Right cardiac atrium (tissue), 5 donors: Measurements from ENCODE around the gene TBX2. TPM values are rescaled to one million over a fixed set of nuclear protein-coding genes. Genes with fewer than 3 reads are reported as not detected.

Experiments
- ATAC-seq, 2 donors: fragments of 200-7000 bp; cut with Tn5 transposase; one replicate each; pipeline versions ENCODE4 v1.8.0 to v1.9.1; 2020; ENCODE audit warnings: moderate library complexity in 2 of 2, mild to moderate bottlenecking in 1 of 2
- DNase-seq, 3 donors: peaks; one replicate each; pipeline ENCODE4 v3.0.0-alpha.2; 2020
- H3K27ac ChIP-seq: one replicate; pipeline ENCODE4 v1.5.1; 2013; ENCODE audit warnings: mild to moderate bottlenecking, low read length, control low read depth, moderate library complexity
- H3K27me3 ChIP-seq: one replicate; pipeline ENCODE4 v1.6.1; 2013; ENCODE audit not compliant: control insufficient read depth, insufficient read depth
- H3K4me1 ChIP-seq: one replicate; pipeline ENCODE4 v1.6.1; 2013; ENCODE audit warnings: low read length; ENCODE audit not compliant: control insufficient read depth, insufficient read depth
- H3K4me3 ChIP-seq: one replicate; pipeline ENCODE4 v1.5.1; 2013; ENCODE audit warnings: low read length, control low read depth
- H3K9me3 ChIP-seq: one replicate; pipeline ENCODE4 v1.6.1; 2013; ENCODE audit warnings: low read length; ENCODE audit not compliant: control insufficient read depth
- WGBS: extraction: QIAGEN DNeasy Blood & Tissue Kit; methylation state at CpG from one replicate; pipeline ENCODE4 v1.1.7; 2013; 5-methylcytosine and 5-hydroxymethylcytosine counted together
- intact Hi-C, 4 donors: fragments of 100-400 bp; cut with DNase I; formaldehyde crosslinking; loops; one replicate each; pipeline versions ENCODE4 v1.11.0 to v1.14.0; 2022 to 2023
- polyA plus RNA-seq: library from polyadenylated mRNA; stranded (reverse); fragments of 200-250 nt; gene quantifications from one replicate; pipeline ENCODE4 v1.2.3, GENCODE V29; 2013
- total RNA-seq, 4 donors: library from RNA; stranded (reverse); fragmentation: NEBNext Ultra II Directional; extraction: Animal tissue kit (Norgen Biotek cat#: 25700); gene quantifications; one replicate each; pipeline ENCODE4 v1.2.1, GENCODE V29; 2021
- donor health status: healthy with polysubstance abuse.
- donor health status: DM: no; HTN: yes; CAD: no.
- donor health status: DM: no; HTN: no; CAD: no.
- donor health status: DM: no; HTN: yes; CAD: no; lungs with severe emphysema.
- donor health status: DM: yes; HTN: yes; CAD: no.

Gene TBX2
- total and polyA plus RNA-seq, 5 donors = 5.9 to 12.4 (median 9.5) TPM

DNA sequence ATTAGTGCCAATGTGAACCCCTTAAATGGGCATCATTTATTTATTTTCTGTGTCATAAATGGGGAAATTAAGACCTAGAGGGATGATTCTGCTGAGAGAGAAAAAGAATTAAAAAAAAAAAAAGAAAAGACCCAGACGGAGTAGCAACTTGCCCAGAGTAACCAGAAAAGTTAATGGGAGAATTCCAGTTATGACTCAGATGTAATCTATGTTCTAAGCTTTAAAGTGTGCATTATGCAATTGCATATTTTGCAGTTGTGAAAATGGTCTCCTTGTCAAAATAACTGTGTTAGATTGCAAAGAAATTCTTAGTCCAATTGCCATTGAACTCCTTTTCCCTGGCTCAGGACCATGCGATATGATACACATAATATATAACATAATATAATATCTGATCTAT lies 38.6 kb upstream of the TBX2 start:
- Histone ChIP-seq H3K27me3 (no peaks in the 10 kb centered on the region), H3K4me3 (no peak overlapping the region), H3K9me3 (no peaks in the 10 kb centered on the region), H3K4me1 (no peaks in the 10 kb centered on the region), H3K27ac (no peak overlapping the region)
- intact Hi-C loops = no loop called here
- ATAC-seq (no peak), DNase-seq (no peak)
- 86% methylated on average over 2 of the region's 2 CpGs for WGBS

GRCh38 chr17:61362396-61362795 lies 37.2 kb upstream of the TBX2 start:
- ATAC-seq (no peak), DNase-seq (no peak)
- no peak overlapping the region for H3K27ac ChIP-seq
- whole genome bisulfite sequencing = 83% methylated on average over 5 of the region's 5 CpGs
- H3K4me1 ChIP-seq = no peaks in the 10 kb centered on the region
- H3K4me3 ChIP-seq = no peak overlapping the region
- no peaks in the 10 kb centered on the region for H3K27me3 ChIP-seq
- intact Hi-C loops = no loop called here
- no peaks in the 10 kb centered on the region for H3K9me3 ChIP-seq

DNA sequence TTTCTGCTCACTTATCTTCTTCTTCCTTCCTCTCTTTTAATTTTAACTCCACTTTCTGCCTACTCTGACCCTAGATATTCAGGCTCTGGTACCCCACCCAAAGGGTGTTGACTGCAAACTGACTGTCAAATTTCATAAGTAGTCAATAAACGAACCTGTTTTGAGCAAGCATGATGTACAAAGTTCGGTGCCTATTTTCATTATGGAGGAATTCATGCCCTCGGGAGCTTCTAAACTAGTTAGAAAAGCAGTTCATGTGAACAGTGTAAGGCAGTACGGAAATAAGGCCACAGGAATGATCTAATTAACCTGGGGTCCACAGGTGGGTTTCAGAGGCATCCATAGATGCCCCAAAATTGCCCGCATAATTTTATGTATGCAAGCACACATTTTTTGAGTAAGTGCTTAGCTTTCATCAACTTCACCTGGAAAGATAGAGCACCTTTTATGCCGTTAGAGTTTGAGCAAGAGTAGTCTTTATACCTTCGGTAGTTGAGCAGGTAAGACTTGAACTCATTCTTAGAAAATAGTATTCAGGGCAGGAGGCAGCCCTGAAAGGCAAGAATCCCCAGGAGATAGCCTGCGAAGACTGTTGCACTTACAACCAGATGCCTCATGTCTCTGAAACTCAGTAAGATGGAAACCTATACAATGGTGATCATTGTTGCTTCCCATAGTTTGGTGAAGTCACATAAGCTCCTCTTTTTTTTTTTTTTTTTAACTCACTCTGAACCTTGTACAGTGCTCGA lies 36.6 kb upstream of the TBX2 start:
- H3K9me3 ChIP-seq = no peaks in the 10 kb centered on the region
- no peaks in the 10 kb centered on the region for H3K27me3 ChIP-seq
- no peak for ATAC-seq
- H3K4me1 ChIP-seq = no peaks in the 10 kb centered on the region
- intact Hi-C loops = no loop called here
- no peak overlapping the region for H3K27ac ChIP-seq
- 90% methylated on average over 9 of the region's 9 CpGs for WGBS
- DNase-seq = no peak
- no peak overlapping the region for H3K4me3 ChIP-seq

DNA sequence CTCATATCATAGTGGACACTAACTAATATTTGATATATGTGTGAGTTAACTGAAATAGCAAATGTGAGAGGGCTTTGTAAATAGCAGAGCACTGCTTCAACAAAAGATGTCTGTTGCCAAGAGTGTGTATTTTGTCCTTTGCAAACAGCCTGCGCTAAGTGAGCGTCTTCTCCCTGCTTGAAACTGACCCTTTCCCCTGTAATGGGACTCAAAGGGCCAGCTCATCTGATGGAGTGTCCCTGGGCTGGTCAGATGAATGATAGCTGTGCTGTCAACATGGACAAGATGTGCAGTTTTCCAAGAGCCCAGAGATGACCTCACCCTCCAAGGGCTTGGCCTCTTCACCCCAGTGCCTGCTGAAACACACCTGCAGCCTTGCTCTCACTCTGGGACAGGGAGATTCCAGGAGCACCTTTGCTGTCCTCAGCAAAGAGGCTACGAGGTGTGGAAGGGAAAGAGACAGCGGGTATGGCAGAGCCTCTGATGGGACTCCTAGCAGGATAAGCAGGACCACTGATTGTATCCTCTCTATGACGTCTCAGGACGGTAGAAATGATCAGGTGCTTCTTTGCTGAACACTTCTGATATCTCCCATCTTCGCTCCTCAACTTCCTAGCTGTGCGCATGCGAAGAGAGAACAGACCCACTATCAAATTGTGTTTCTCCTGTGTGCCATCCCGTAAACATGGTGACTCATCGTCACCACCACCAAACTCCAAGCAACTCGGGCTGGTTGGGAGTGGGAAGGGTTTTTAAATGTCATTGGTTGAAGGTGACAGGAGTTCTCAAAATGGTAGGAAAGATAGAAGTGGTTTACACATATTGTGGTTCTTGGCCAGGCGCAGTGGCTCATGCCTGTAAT lies 35.8 kb upstream of the TBX2 start:
- Histone ChIP-seq H3K9me3 (no peaks in the 10 kb centered on the region), H3K4me1 (no peaks in the 10 kb centered on the region), H3K4me3 (no peak overlapping the region), H3K27me3 (no peaks in the 10 kb centered on the region), H3K27ac (no peak overlapping the region)
- ATAC-seq (no peak), DNase-seq (no peak)
- 94% methylated on average over 13 of the region's 13 CpGs for WGBS
- intact Hi-C loops = no loop called here

- Histone ChIP-seq H3K9me3 (no peaks in the 10 kb centered on the region), H3K27me3 (no peaks in the 10 kb centered on the region), H3K27ac (no peak overlapping the region), H3K4me1 (no peaks in the 10 kb centered on the region), H3K4me3 (no peak overlapping the region)
- intact Hi-C loops = no loop called here
- no peak for DNase-seq
- 98% methylated on average over 3 of the region's 3 CpGs for WGBS
- ATAC-seq = no peak
Observed at GRCh38 chr17:61364463-61364846, 35.2 kb upstream of the TBX2 start.

GRCh38 chr17:61366076-61366714 lies 33.4 kb upstream of the TBX2 start:
- Histone ChIP-seq H3K27me3 (no peaks in the 10 kb centered on the region), H3K27ac (no peak overlapping the region)

DNA sequence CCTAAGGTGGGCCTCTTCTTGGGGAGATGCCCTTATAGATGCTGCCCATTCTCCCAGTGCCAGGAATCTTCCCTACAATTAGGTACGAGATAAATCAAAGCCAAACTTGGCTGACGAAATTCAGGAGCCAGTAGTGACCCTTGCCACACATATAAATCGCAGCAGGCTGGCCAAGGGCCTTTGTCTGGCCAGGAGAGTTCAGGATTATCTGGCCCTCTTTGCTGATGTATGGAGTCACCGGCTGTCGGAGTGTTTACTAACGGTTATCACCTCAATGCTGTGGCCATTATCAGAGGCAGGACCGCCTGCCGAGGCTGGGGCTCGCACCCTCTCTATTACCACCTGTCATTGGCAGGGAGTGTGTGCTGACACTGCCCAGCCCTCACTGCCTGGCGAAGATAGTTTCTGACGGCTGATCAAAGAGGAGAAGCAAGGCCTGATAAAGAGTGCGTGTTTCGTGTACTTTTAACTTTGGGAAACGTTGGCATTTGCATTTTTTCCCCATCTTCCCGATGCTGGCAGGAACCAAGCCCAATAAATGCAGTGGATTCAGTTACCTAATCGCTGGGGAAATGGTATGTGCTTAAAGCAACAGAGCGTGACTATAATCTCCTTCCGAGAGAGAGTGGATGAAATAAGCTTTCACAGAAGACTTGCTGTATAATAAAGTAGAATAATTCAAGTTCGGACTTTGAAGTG lies 32.8 kb upstream of the TBX2 start:
- Histone ChIP-seq H3K9me3 (no peaks in the 10 kb centered on the region), H3K27ac (no peak overlapping the region), H3K27me3 (no peaks in the 10 kb centered on the region), H3K4me1 (no peaks in the 10 kb centered on the region), H3K4me3 (no peak overlapping the region)
- ATAC-seq = peak; percentile 95
- intact Hi-C loops = no loop called here
- 53% methylated on average over 19 of the region's 19 CpGs for WGBS
- peak; percentile 65 to 86 (median 83) for DNase-seq

More at GRCh38 chr17:61366076-61366714, 33.4 kb upstream of the TBX2 start:
- Histone ChIP-seq H3K9me3 (no peaks in the 10 kb centered on the region), H3K4me3 (no peak overlapping the region), H3K4me1 (no peaks in the 10 kb centered on the region)
- 71% methylated on average over 8 of the region's 8 CpGs for WGBS
- DNase-seq (peak in 1 of 3 donors; percentile 58), ATAC-seq (peak; percentile 73 to 78)
- intact Hi-C loops = no loop called here

- Histone ChIP-seq H3K27me3 (no peaks in the 10 kb centered on the region), H3K4me1 (no peaks in the 10 kb centered on the region), H3K4me3 (no peak overlapping the region), H3K27ac (no peak overlapping the region), H3K9me3 (no peaks in the 10 kb centered on the region)
- WGBS = 96% methylated on average over 27 of the region's 27 CpGs
- ATAC-seq (no peak), DNase-seq (no peak)
- intact Hi-C loops = no loop called here
Observed at GRCh38 chr17:61368049-61368831, 31.4 kb upstream of the TBX2 start.

DNA sequence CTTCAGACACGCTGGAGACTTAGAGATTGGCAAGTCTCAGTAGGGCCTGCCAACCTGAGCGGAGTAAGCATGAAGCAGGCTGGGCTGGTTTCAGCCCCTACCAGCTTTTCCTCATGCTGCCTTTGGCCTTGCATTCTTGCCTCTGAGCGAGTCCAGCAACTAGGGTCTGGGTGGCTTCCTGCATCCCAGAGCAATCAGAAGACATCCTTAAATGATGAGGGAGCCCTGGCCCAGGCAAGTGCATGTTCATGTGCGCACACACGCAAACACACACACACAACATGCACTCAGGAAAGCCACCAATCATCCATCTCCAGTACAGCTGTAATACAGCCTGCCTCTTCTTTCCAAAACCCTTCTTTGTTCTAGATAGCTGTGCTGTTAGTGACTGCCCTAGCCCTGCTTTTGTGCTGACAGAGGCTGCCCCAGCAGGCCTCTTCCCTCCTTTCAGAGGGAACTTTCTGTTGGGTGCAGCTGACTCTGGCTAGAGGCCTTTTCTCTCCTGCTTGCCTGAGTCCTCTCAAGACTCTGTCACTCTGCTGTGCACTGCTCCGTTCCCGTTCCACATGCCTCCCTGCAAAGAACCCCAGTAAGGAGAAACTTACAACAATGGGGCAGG lies 30.7 kb upstream of the TBX2 start:
- H3K4me3 ChIP-seq = no peak overlapping the region
- ATAC-seq = no peak
- no peak overlapping the region for H3K27ac ChIP-seq
- intact Hi-C loops = no loop called here
- H3K4me1 ChIP-seq = no peaks in the 10 kb centered on the region
- no peaks in the 10 kb centered on the region for H3K27me3 ChIP-seq
- H3K9me3 ChIP-seq = no peaks in the 10 kb centered on the region
- 93% methylated on average over 7 of the region's 7 CpGs for whole genome bisulfite sequencing
- no peak for DNase-seq

GRCh38 chr17:61369751-61370150 lies 29.9 kb upstream of the TBX2 start:
- H3K4me3 ChIP-seq = no peak overlapping the region
- ATAC-seq = no peak
- 97% methylated on average over 10 of the region's 10 CpGs for WGBS
- no peaks in the 10 kb centered on the region for H3K27me3 ChIP-seq
- DNase-seq = no peak
- H3K9me3 ChIP-seq = no peaks in the 10 kb centered on the region
- intact Hi-C loops = loop anchor here in 1 of 4 donors (10.0 kb wide), 1 partner anchor 115 kb away; no protein-coding TSS in a partner anchor
- no peak overlapping the region for H3K27ac ChIP-seq
- no peaks in the 10 kb centered on the region for H3K4me1 ChIP-seq
